Measurements from ENCODE around the gene TMEM186.

The TMEM186 gene

GRCh38 chr16:8777217-8777616 lies 20.2 kb downstream of the TMEM186 start:
- no peaks in the 10 kb centered on the region for H4K20me1 ChIP-seq
- TF ChIP-seq Cebpa-rat (IDR thresholded peaks at IDR 0.05), result no peak
- no peaks in the 10 kb centered on the region for H3K4me1 ChIP-seq
- no peak overlapping the region for H3K4me3 ChIP-seq
- H3K27ac ChIP-seq, result no peak overlapping the region
- H3K9ac ChIP-seq, result no peak overlapping the region
- peaks cover 68% of the 10 kb centered on the region for H3K36me3 ChIP-seq
- H3K27me3 ChIP-seq, result no peaks in the 10 kb centered on the region
- H3K4me2 ChIP-seq, result no peak overlapping the region
- no peaks in the 10 kb centered on the region for H3K9me3 ChIP-seq

DNA sequence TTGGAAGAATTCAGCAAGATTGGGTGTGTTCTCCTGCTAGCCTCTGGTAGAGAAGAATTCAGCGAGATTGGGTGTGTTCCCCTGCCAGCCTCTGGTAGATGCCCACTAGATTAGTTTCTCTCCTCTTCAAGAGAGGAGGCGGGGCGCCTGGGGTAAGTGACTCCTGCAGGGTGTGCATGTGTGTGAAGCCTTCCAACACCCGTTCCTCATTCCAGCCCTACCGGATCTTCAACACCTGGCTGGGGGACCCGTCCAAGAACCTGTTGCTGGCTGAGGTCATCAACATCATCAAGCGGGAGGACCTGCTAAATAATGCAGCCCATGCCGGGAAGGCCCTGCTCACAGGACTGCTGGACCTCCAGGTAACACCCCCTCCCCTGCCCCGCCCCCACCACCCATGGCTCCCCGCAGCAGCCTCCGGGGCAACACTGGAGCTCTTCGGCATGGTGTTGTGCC lies 21.3 kb downstream of the TMEM186 start:
- TF ChIP-seq Cebpa-rat (IDR thresholded peaks at IDR 0.05), result no peak
- Histone ChIP-seq H3K36me3 (peaks cover 77% of the 10 kb centered on the region), H3K27me3 (no peaks in the 10 kb centered on the region), H3K9ac (no peak overlapping the region), H3K4me2 (no peak overlapping the region), H3K4me3 (no peak overlapping the region), H3K27ac (no peak overlapping the region), H4K20me1 (no peaks in the 10 kb centered on the region), H3K9me3 (no peaks in the 10 kb centered on the region), H3K4me1 (no peaks in the 10 kb centered on the region)

- no peak overlapping the region for H3K4me3 ChIP-seq
- H3K27me3 ChIP-seq, result no peaks in the 10 kb centered on the region
- TF ChIP-seq Cebpa-rat (IDR thresholded peaks at IDR 0.05), result no peak
- H4K20me1 ChIP-seq, result no peaks in the 10 kb centered on the region
- peaks cover 79% of the 10 kb centered on the region for H3K36me3 ChIP-seq
- H3K9me3 ChIP-seq, result no peaks in the 10 kb centered on the region
- no peaks in the 10 kb centered on the region for H3K4me1 ChIP-seq
- H3K9ac ChIP-seq, result no peak overlapping the region
- no peak overlapping the region for H3K27ac ChIP-seq
- H3K4me2 ChIP-seq, result no peak overlapping the region
These were observed 22.1 kb downstream of the TMEM186 start for GRCh38 chr16:8775359-8775758.

DNA sequence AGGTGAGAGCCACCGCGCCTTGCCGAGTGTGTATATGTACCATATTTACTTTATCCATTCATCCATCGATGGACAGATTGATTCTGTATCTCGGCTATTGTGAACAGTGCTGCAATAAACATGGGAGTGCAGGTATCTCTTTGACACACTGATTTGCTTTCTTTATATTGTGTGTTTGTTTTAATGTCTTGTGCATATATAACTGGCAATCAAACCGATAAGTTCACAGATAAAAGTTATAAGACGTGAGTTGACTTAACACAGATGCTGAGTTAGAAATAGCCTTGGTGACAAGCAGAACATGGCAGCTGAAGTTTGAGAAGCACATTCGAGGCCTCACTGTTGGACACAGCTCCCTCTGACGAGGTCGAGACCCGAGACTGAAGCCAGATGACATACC lies 23.2 kb downstream of the TMEM186 start:
- Histone ChIP-seq H3K9me3 (no peaks in the 10 kb centered on the region), H3K4me1 (no peaks in the 10 kb centered on the region), H3K36me3 (peaks cover 71% of the 10 kb centered on the region), H3K27ac (no peak overlapping the region), H3K4me2 (no peak overlapping the region), H3K4me3 (no peak overlapping the region), H4K20me1 (no peaks in the 10 kb centered on the region), H3K9ac (no peak overlapping the region), H3K27me3 (no peaks in the 10 kb centered on the region)
- no peak for TF ChIP-seq Cebpa-rat (IDR thresholded peaks at IDR 0.05)

DNA sequence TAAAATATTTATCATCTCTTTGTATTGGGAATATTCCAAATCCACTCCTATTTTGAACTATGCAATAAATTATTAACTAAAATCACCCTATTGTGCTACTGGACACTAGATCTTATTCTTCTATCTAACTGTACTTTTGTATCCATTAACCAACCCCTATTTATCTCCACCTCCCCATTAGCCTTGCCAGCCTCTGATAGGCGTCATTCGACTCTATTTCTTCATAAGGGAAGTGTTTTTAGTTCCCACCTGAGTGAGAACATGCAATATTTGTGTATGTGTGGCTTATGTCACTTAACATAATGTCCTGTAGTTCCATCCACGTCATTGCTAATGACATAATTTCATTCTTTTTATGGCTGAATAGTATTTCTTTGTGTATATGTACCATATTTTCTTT lies 23.9 kb downstream of the TMEM186 start:
- Histone ChIP-seq H3K36me3 (peaks cover 71% of the 10 kb centered on the region), H3K4me2 (no peak overlapping the region), H3K9ac (no peak overlapping the region), H3K9me3 (no peaks in the 10 kb centered on the region), H3K27ac (no peak overlapping the region), H3K4me3 (no peak overlapping the region), H3K27me3 (no peaks in the 10 kb centered on the region), H3K4me1 (no peaks in the 10 kb centered on the region), H4K20me1 (no peaks in the 10 kb centered on the region)
- TF ChIP-seq Cebpa-rat (IDR thresholded peaks at IDR 0.05), result no peak

DNA sequence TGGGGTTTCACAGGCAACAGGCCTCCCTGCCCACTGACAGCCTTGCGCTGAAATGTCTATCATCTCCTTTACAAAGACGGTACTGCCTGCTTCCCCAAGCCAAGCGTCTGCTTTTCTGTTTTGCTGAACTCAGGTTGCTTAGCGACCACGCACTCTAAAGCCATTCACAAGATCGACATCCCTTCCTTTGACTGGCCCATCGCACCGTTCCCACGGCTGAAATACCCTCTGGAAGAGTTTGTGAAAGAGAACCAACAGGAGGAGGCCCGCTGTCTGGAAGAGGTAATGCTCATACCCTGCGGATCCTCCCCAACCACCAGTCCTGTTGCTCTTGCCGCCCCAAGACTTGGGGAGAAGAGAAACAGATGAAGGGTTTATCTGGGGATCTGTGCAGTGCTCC lies 28.7 kb downstream of the TMEM186 start:
- Histone ChIP-seq H3K4me1 (peaks cover 7% of the 10 kb centered on the region; the same call in 1 of the 2 replicates), H3K27ac (no peak overlapping the region), H3K9ac (no peak overlapping the region), H3K36me3 (peaks cover 63% of the 10 kb centered on the region), H3K9me3 (no peaks in the 10 kb centered on the region), H3K4me3 (no peak overlapping the region), H3K4me2 (no peak overlapping the region), H4K20me1 (no peaks in the 10 kb centered on the region), H3K27me3 (no peaks in the 10 kb centered on the region)
- TF ChIP-seq Cebpa-rat (IDR thresholded peaks at IDR 0.05), result no peak

GRCh38 chr16:8768283-8768682 lies 29.2 kb downstream of the TMEM186 start:
- Histone ChIP-seq H4K20me1 (no peaks in the 10 kb centered on the region), H3K4me2 (no peak overlapping the region), H3K9me3 (no peaks in the 10 kb centered on the region), H3K27me3 (no peaks in the 10 kb centered on the region), H3K4me1 (peaks cover 7% of the 10 kb centered on the region; the same call in 1 of the 2 replicates), H3K27ac (no peak overlapping the region), H3K36me3 (peaks cover 63% of the 10 kb centered on the region), H3K9ac (no peak overlapping the region), H3K4me3 (no peak overlapping the region)
- no peak for TF ChIP-seq Cebpa-rat (IDR thresholded peaks at IDR 0.05)

GRCh38 chr16:8767176-8767575 lies 30.3 kb downstream of the TMEM186 start:
- H3K9ac ChIP-seq, result no peak overlapping the region
- no peak for TF ChIP-seq Cebpa-rat (IDR thresholded peaks at IDR 0.05)
- H3K4me2 ChIP-seq, result no peak overlapping the region
- no peaks in the 10 kb centered on the region for H3K9me3 ChIP-seq
- peaks cover 7% of the 10 kb centered on the region; the same call in 1 of the 2 replicates for H3K4me1 ChIP-seq
- H3K36me3 ChIP-seq, result peaks cover 57% of the 10 kb centered on the region
- H3K4me3 ChIP-seq, result no peak overlapping the region
- no peaks in the 10 kb centered on the region for H3K27me3 ChIP-seq
- H4K20me1 ChIP-seq, result no peaks in the 10 kb centered on the region
- H3K27ac ChIP-seq, result no peak overlapping the region

- Histone ChIP-seq H3K4me2 (no peak overlapping the region), H4K20me1 (no peaks in the 10 kb centered on the region), H3K4me1 (peaks cover 7% of the 10 kb centered on the region; the same call in 1 of the 2 replicates), H3K9ac (no peak overlapping the region), H3K36me3 (peaks cover 56% of the 10 kb centered on the region), H3K27me3 (no peaks in the 10 kb centered on the region), H3K9me3 (no peaks in the 10 kb centered on the region), H3K4me3 (no peak overlapping the region), H3K27ac (no peak overlapping the region)
- no peak for TF ChIP-seq Cebpa-rat (IDR thresholded peaks at IDR 0.05)
These were observed 32.8 kb downstream of the TMEM186 start for GRCh38 chr16:8764525-8765250.

- no peaks in the 10 kb centered on the region for H4K20me1 ChIP-seq
- TF ChIP-seq Cebpa-rat (IDR thresholded peaks at IDR 0.05), result no peak
- no peak overlapping the region for H3K4me2 ChIP-seq
- H3K27me3 ChIP-seq, result no peaks in the 10 kb centered on the region
- no peak overlapping the region for H3K9ac ChIP-seq
- no peak overlapping the region for H3K27ac ChIP-seq
- no peaks in the 10 kb centered on the region for H3K9me3 ChIP-seq
- peaks cover 51% of the 10 kb centered on the region for H3K36me3 ChIP-seq
- H3K4me3 ChIP-seq, result no peak overlapping the region
- peaks cover 7% of the 10 kb centered on the region; the same call in 1 of the 2 replicates for H3K4me1 ChIP-seq
These were observed 33.5 kb downstream of the TMEM186 start for GRCh38 chr16:8763899-8764298.
